GM21367 (cell line): ENCODE measurements around the gene CMC1.
A peak's percentile ranks its signal among the peaks of the same experiment; 100 is the strongest.
"Not testable (repeated sequence)": the region's sequence is repeated elsewhere in the genome, so short reads cannot be mapped to it uniquely, and the experiment has no call there.

ENCODE experiments used
- ATAC-seq: cut with Tn5 transposase; IDR thresholded peaks from one replicate; pipeline ENCODE4 v1.9.1; 2021; ENCODE audit not compliant: unreplicated experiment

Gene CMC1

DNA sequence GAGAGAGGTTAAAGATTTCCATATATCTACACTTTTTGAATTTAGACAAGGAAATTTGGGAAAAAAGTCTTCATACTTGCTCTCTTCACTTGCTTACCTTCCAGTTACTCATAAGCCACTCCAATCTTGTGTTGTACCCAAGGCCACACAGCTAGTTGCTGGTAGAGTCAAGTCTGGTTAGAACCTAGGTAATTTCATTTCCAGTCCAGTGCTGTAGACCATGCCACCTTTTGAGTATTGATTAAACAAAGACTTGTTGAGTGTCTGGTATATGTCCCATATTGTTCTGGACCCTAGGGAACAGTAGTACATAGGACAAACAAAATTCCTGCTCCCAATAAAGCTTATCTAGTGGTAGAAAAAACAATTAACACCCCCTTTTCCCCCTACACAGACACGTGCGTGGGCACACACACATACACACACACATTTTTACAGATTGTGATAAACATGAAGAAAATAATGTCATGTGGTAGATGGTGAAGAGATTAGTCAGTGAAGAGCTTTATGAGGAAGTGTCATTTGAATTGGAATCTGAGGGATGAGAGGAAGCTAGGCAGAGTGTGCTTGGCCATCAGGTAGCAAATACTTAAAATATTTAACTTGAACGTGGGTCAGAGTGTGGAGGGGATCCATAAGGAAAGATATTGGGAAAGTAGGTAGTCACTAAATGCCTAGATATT, 2.1 kb downstream of the CMC1 start:
- ATAC-seq, result no peak

GRCh38 chr3:28244491-28244890, 3.1 kb downstream of the CMC1 start:
- ATAC-seq, result no peak

DNA sequence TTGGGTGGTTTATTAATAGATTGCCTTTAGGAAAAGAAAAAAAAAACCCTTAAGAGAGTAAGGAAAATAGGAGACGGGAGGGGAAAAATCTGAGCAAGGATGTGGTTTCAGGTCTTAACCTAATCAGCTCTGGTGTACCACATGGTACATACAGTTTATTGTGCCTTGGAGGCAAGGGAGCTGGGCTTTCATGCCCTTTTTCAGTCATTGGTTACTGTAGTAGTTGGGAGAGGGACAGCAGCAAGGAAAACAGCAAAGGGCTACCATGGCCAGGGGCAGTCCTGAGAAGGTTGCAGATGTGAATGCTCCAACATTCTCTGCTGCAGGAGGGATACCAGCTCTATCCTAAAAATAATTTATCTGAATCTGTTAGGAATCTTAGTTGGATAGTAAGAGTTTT, 5.9 kb downstream of the CMC1 start:
- ATAC-seq, result no peak

GRCh38 chr3:28250999-28251398, 9.6 kb downstream of the CMC1 start:
- no peak for ATAC-seq

DNA sequence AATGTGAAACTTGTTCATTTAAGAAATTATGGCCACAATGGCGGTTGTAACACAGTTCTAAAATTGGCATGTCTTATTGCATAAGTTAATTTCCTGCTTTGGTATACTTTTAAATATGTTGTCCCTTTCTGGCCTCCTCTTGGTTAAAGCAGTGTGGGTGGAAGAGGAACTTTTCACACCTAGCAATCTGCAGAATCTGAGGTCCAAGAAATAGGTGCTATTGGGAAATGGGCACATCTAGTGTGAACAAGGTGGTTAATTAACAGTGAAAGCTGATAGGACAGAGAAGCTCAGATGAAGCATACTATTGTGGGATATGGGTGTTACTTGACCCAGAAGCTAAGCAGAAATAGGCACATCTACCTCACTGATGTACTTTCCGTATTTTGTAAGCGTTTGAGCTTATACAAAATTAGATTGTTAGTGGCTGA, 10.6 kb downstream of the CMC1 start:
- ATAC-seq, result no peak

DNA sequence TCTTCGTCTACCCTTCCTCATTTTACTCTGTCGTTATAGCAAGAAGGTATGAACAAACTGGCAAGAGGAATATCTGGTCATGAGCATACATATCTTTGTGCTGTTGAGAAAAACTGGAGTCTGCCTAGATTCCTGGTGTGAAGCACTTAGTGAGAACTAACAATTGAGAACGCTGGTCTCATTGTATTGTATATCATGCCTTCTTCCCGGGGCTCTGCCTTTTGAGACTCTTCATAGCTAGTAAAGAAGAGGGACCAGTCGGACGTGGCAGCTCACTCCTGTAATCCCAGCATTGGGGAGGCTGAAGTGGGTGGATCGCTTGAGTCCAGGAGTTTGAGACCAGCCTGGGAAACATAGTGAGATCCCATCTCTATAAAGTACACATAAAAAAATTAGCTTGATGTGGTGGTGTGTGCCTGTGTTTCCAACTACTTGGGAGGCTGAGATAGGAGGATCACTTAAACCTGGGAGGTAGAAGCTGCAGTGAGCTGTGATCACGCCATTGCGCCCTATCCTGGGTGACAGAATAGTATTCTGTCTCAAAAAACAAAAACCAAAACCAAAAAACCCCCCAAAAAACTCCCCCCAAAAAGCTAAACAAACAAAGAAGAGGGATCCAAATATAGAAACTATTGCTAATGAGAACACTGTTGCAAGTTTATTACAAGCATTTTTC, 11.8 kb downstream of the CMC1 start:
- no peak for ATAC-seq

GRCh38 chr3:28262001-28262400, 20.6 kb downstream of the CMC1 start:
- ATAC-seq, result no peak

DNA sequence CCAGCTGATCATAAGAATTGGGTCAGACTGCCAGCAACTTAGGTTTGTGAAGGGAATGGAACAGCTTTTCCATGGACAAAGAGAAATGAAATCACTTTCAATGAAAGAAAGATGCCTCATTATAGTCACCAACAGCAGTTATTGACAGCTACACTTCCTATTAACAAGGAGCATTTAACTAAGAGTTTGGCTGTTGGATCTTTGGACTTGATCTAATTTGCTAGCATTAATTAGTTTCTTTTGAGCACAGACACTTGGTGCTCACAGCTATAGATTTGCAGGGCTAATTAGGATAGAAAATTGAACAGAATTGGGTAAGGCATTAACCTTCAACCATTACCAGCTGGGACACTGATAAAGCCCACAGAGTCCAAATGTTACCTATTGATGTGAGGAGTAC, 24.2 kb downstream of the CMC1 start:
- ATAC-seq, result no peak

GRCh38 chr3:28267984-28268849, 26.8 kb downstream of the CMC1 start:
- peak; percentile 19 for ATAC-seq

- peak; percentile 60 for ATAC-seq
Observed at GRCh38 chr3:28268989-28269388, 27.6 kb downstream of the CMC1 start.

GRCh38 chr3:28269884-28270283, 28.5 kb downstream of the CMC1 start:
- not testable (repeated sequence) for ATAC-seq

GRCh38 chr3:28273837-28274236, 32.4 kb downstream of the CMC1 start:
- no peak for ATAC-seq

GRCh38 chr3:28278918-28279317, 37.5 kb downstream of the CMC1 start:
- ATAC-seq, result no peak

GRCh38 chr3:28279770-28280169, 38.4 kb downstream of the CMC1 start:
- no peak for ATAC-seq

DNA sequence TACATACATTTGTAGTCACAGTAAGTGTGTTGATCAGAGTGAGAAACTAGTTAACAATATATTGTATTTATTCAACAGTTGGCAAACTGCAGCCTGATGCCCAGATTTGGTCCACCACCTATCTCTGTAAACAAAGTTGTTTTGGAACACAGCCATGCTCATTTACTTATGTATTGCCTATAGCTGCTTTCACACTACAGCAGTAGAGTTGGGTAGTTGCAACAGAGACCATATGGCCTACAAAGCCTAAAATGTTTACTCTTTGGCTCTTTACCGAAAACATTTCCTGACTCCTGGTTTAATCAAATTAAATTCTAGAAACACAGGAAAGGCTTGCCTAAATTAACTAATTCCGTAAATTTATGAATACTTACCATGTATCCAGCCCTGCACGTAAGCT, 39.4 kb downstream of the CMC1 start:
- ATAC-seq, result no peak

DNA sequence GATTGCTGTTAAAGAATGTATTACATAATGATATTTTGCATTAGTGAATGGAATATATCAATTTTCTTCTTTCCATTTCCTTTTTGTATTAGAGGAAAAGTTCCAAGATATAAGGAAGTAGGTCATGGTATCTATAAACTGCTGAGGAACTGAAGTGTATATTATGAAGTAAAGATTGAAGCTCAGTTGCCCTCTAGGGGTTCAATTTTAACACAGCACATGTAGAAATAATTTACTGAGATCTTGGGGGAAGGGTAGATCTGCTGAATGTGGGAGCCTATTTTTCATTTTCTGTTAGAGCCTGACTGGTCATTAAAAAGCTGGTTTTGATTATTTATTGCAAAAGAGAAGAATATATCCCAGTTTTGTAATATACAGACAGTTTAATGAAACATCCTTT, 45.2 kb downstream of the CMC1 start:
- ATAC-seq, result peak; percentile 94

DNA sequence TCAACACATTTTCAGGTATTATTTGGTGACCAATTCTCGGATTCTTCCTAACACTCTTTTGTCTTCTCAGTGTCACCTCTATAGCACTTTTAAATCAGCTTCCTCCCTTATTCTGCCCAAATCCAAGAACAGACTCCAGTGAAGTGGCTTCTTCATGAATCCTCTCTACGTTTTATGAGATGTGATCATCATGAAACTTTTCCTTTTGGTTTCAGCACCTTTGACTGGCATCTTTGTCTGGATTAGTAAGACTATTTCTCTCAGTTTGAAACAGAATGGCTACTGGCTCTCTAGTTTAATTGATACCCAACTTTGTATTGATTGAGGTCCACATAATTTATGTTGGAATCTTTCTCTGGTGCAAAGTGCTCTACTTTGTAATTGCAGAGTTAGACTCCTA, 45.6 kb downstream of the CMC1 start:
- ATAC-seq, result no peak

DNA sequence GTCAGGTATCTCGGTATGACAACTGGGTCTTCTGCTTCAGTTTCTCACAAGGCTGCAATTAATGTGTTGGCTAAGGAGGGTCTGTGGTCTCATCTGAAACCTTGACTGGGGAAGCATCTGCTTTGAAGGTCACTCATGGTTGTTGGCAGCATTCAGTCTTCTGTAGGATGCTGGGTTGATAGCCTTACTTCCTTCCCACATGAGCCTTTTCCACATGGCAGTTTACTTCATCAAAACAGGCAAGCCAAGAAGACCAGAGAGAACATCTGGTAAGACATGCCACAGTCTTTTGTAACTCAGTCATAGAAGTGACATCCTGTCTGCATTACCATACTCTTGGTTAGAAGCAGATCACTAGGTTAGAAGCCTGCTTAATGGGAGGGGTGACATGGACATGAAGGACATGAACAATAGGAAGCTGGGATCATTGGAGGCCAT, 49.5 kb downstream of the CMC1 start:
- no peak for ATAC-seq

- no peak for ATAC-seq
Observed at GRCh38 chr3:28291577-28291976, 50.2 kb downstream of the CMC1 start.

DNA sequence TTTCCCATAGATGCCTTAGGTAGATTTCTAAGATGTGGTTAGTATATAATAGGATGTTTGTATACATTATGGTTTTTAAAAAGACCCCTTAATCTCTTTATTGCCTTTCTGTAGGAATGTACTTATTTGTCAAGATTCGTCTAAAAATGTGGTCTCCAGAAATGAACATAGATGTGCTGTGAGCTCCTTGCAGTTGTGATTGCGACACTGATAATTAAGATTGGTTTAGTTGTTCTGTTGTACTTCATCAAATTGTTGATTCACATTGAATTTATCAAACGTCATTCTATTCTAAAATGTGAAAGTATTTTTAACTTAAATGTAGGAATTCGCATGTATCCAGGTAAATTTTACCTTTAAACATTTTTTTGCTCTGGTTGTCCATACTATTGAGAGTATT, 51.2 kb downstream of the CMC1 start:
- no peak for ATAC-seq

GRCh38 chr3:28294667-28295413, 53.4 kb downstream of the CMC1 start:
- no peak for ATAC-seq
